H9 (cell line): ENCODE measurements around the gene WIZ. TPM values are rescaled to one million over a fixed set of nuclear protein-coding genes. Genes with fewer than 3 reads are reported as not detected.

Source experiments
- DNase-seq: peaks from one replicate; pipeline ENCODE4 v3.0.0-alpha.2; 2017
- H2AFZ ChIP-seq: one replicate; pipeline ENCODE4 v1.6.1; 2013; ENCODE audit warnings: mild to moderate bottlenecking, low read length, control low read depth, moderate library complexity
- H2AK5ac ChIP-seq: 2 replicates; pipeline ENCODE4 v1.6.1; 2013; ENCODE audit warnings: low read length, control low read depth, mixed read lengths; ENCODE audit not compliant: insufficient read length
- H2BK120ac ChIP-seq: one replicate; pipeline ENCODE4 v1.6.1; 2013; ENCODE audit warnings: low read depth, mild to moderate bottlenecking, low read length, control low read depth, inconsistent platforms; ENCODE audit not compliant: poor library complexity, severe bottlenecking
- H2BK12ac ChIP-seq: 2 replicates; pipeline ENCODE4 v1.6.1; 2013; ENCODE audit warnings: low read length, control low read depth, mixed read lengths, low read depth; ENCODE audit not compliant: insufficient read length
- H2BK15ac ChIP-seq: 2 replicates; pipeline ENCODE4 v1.6.1; 2013; ENCODE audit warnings: low read depth, low read length, control low read depth
- H2BK20ac ChIP-seq: one replicate; pipeline ENCODE4 v1.6.1; 2013; ENCODE audit warnings: low read depth, mild to moderate bottlenecking, low read length, control low read depth, inconsistent platforms; ENCODE audit not compliant: poor library complexity, severe bottlenecking
- H2BK5ac ChIP-seq: 2 replicates; pipeline ENCODE4 v1.6.1; 2013; ENCODE audit warnings: low read length, control low read depth, mixed read lengths; ENCODE audit not compliant: insufficient read length
- H3K14ac ChIP-seq: 2 replicates; pipeline ENCODE4 v1.6.1; 2013; ENCODE audit warnings: low read length, control low read depth; ENCODE audit not compliant: insufficient read depth
- H3K18ac ChIP-seq: 2 replicates; pipeline ENCODE4 v1.6.1; 2013; ENCODE audit warnings: low read depth, mild to moderate bottlenecking, mixed read lengths, low read length, control low read depth; ENCODE audit not compliant: insufficient read length
- H3K23ac ChIP-seq: 2 replicates; pipeline ENCODE4 v1.6.1; 2013; ENCODE audit warnings: low read length, control low read depth, mixed read lengths, low read depth; ENCODE audit not compliant: insufficient read length
- H3K23me2 ChIP-seq: 2 replicates; pipeline ENCODE4 v1.6.1; 2013; ENCODE audit warnings: low read depth, mild to moderate bottlenecking, mixed read lengths, low read length, control low read depth; ENCODE audit not compliant: insufficient read length, poor library complexity, severe bottlenecking
- H3K27ac ChIP-seq: 2 replicates; pipeline ENCODE4 v1.5.1; 2013; ENCODE audit warnings: low read length, control low read depth, mixed read lengths, low read depth; ENCODE audit not compliant: insufficient read length
- H3K27me3 ChIP-seq: 2 replicates; pipeline ENCODE4 v1.6.1; 2013; ENCODE audit warnings: low read length, control low read depth, inconsistent platforms; ENCODE audit not compliant: insufficient read depth
- H3K4ac ChIP-seq: 2 replicates; pipeline ENCODE4 v1.6.1; 2013; ENCODE audit warnings: low read depth, mild to moderate bottlenecking, control low read depth, inconsistent platforms, low read length, moderate library complexity
- H3K4me1 ChIP-seq: 2 replicates; pipeline ENCODE4 v1.6.1; 2013; ENCODE audit warnings: low read length, control low read depth, inconsistent platforms; ENCODE audit not compliant: insufficient read depth
- H3K4me2 ChIP-seq: 2 replicates; pipeline ENCODE4 v1.6.1; 2013; ENCODE audit warnings: low read length, control low read depth, mixed read lengths; ENCODE audit not compliant: insufficient read length, insufficient read depth
- H3K56ac ChIP-seq: 2 replicates; pipeline ENCODE4 v1.6.1; 2013; ENCODE audit warnings: low read depth, mild to moderate bottlenecking, mixed read lengths, low read length, control low read depth; ENCODE audit not compliant: insufficient read length
- H3K79me1 ChIP-seq: 2 replicates; pipeline ENCODE4 v1.6.1; 2013; ENCODE audit warnings: low read depth, mild to moderate bottlenecking, moderate library complexity, low read length, control low read depth, inconsistent platforms; ENCODE audit not compliant: insufficient read depth, poor library complexity, severe bottlenecking
- H3K79me2 ChIP-seq: 2 replicates; pipeline ENCODE4 v1.6.1; 2013; ENCODE audit warnings: low read length, control low read depth, inconsistent platforms; ENCODE audit not compliant: insufficient read depth
- H3K9ac ChIP-seq: 2 replicates; pipeline ENCODE4 v1.6.1; 2013; ENCODE audit warnings: low read length, control low read depth, mixed read lengths; ENCODE audit not compliant: insufficient read length; ENCODE audit errors: extremely low read depth
- H3K9me3 ChIP-seq: one replicate; pipeline ENCODE4 v1.6.1; 2013; ENCODE audit warnings: low read depth, low read length, inconsistent platforms; ENCODE audit not compliant: control insufficient read depth
- H3T11ph ChIP-seq: one replicate; pipeline ENCODE4 v1.6.1; 2013; ENCODE audit warnings: mild to moderate bottlenecking, low read length, control low read depth, inconsistent platforms
- H4K20me1 ChIP-seq: one replicate; pipeline ENCODE4 v1.6.1; 2013; ENCODE audit not compliant: control insufficient read depth, insufficient read length, insufficient read depth
- H4K5ac ChIP-seq: 2 replicates; pipeline ENCODE4 v1.6.1; 2013; ENCODE audit warnings: low read depth, mild to moderate bottlenecking, mixed read lengths, low read length, control low read depth; ENCODE audit not compliant: insufficient read length
- H4K8ac ChIP-seq: replicated peaks from 2 replicates; pipeline ENCODE4 v1.6.1; 2013; ENCODE audit warnings: low read length, control low read depth, mixed read lengths, low read depth; ENCODE audit not compliant: insufficient read length
- H4K91ac ChIP-seq: 2 replicates; pipeline ENCODE4 v1.6.1; 2013; ENCODE audit warnings: low read depth, mild to moderate bottlenecking, moderate library complexity, mixed read lengths, low read length, control low read depth; ENCODE audit not compliant: insufficient read length
- H3K27ac Mint-ChIP-seq, 3 experiments: 2 replicates in 2 of 3; 3 replicates in 1 of 3; pipeline ENCODE4 v1.8.0; 2020 to 2021; ENCODE audit warnings: mixed read lengths in 3 of 3, mild to moderate bottlenecking in 1 of 3, moderate library complexity in 1 of 3
- H3K27me3 Mint-ChIP-seq: 2 replicates; pipeline ENCODE4 v1.8.0; 2021; ENCODE audit warnings: low read depth, mild to moderate bottlenecking, moderate library complexity, mixed read lengths
- H3K36me3 Mint-ChIP-seq, 3 experiments: 2 replicates in 2 of 3; 3 replicates in 1 of 3; pipeline ENCODE4 v1.8.0; 2020 to 2021; ENCODE audit warnings: low read depth in 3 of 3, mixed read lengths in 3 of 3; ENCODE audit not compliant: insufficient read depth in 1 of 3
- H3K4me1 Mint-ChIP-seq, 2 experiments: 2 replicates each; pipeline ENCODE4 v1.8.0; 2020; ENCODE audit warnings: mixed read lengths in 2 of 2
- H3K4me3 Mint-ChIP-seq, 2 experiments: 2 replicates in 1 of 2; 3 replicates in 1 of 2; pipeline ENCODE4 v1.8.0; 2020 to 2021; ENCODE audit warnings: mild to moderate bottlenecking in 2 of 2, mixed read lengths in 2 of 2, moderate library complexity in 1 of 2
- H3K9me3 Mint-ChIP-seq, 2 experiments: 2 replicates in 1 of 2; 3 replicates in 1 of 2; pipeline ENCODE4 v1.8.0; 2020; ENCODE audit warnings: mild to moderate bottlenecking in 2 of 2, mixed read lengths in 2 of 2, moderate library complexity in 1 of 2
- CTCF ChIP-seq: fragments of 200-600 bp; sonication (generic); conservative IDR thresholded peaks from 3 replicates; pipeline ENCODE4 v1.8.0; 2021; ENCODE audit warnings: antibody characterized with exemption, mild to moderate bottlenecking
- WGBS: extraction: QIAGEN DNeasy Blood & Tissue Kit; methylation state at CpG from one replicate; pipeline ENCODE4 v1.1.7; 2013; ENCODE audit warnings: missing lambda C conversion rate, low lambda C conversion rate, mixed read lengths; ENCODE audit not compliant: insufficient read length; ENCODE audit errors: extremely low coverage; 5-methylcytosine and 5-hydroxymethylcytosine counted together
- total RNA-seq: library from RNA; stranded (reverse); gene quantifications from 2 replicates; pipeline ENCODE4 v1.2.1, GENCODE V29; 2021

Gene WIZ
- total RNA-seq, 1 experiment from 2014 or later, result 33.3 TPM

- Histone ChIP-seq H2AFZ (no peak overlapping the region), H3K18ac (no peak overlapping the region), H2BK12ac (no peak overlapping the region), H4K5ac (no peak overlapping the region), H3K23me2 (no peaks in the 10 kb centered on the region), H4K8ac (no peak overlapping the region), H3K27me3 (no peaks in the 10 kb centered on the region), H2BK120ac (no peak overlapping the region), H2BK20ac (no peak overlapping the region), H4K91ac (no peak overlapping the region), H3K4ac (no peak overlapping the region), H3K79me1 (no peaks in the 10 kb centered on the region), H2AK5ac (no peak overlapping the region), H3K79me2 (no peaks in the 10 kb centered on the region), H3K9ac (no peak overlapping the region), H3T11ph (no peak overlapping the region), H3K14ac (no peak overlapping the region), H3K27ac (no peak overlapping the region), H3K56ac (no peak overlapping the region), H4K20me1 (no peaks in the 10 kb centered on the region), H2BK5ac (no peak overlapping the region), H3K4me2 (no peak overlapping the region), H3K23ac (no peak overlapping the region), H3K4me1 (no peaks in the 10 kb centered on the region), H2BK15ac (no peak overlapping the region), H3K9me3 (peaks cover 10% of the 10 kb centered on the region)
- H3K27ac Mint-ChIP-seq, result no peak overlapping the region
- peaks cover 10% of the 10 kb centered on the region for H3K27me3 Mint-ChIP-seq
- WGBS, result no CpG with 5 or more reads among the region's 5 CpGs
- no peaks in the 10 kb centered on the region for H3K4me1 Mint-ChIP-seq
- peaks cover 22 to 84% of the 10 kb centered on the region in 2 experiments for H3K9me3 Mint-ChIP-seq
- no peak for DNase-seq
- H3K36me3 Mint-ChIP-seq, result peaks cover 1 to 18% (median 9%) of the 10 kb centered on the region in 3 experiments; a peak in 4 of 7 replicates
- no peak overlapping the region for H3K4me3 Mint-ChIP-seq
- TF ChIP-seq CTCF, result no peak
Measured at GRCh38 chr19:15476325-15476724, 26.6 kb upstream of the WIZ start.
